H9 (cell line): Measurements from ENCODE around the gene WSCD2. TPM values are rescaled to one million over a fixed set of nuclear protein-coding genes. Genes with fewer than 3 reads are reported as not detected.

Experiments used
- DNase-seq: peaks from one replicate; pipeline ENCODE4 v3.0.0-alpha.2; 2017
- H2AFZ ChIP-seq: one replicate; pipeline ENCODE4 v1.6.1; 2013; ENCODE audit warnings: mild to moderate bottlenecking, low read length, control low read depth, moderate library complexity
- H2AK5ac ChIP-seq: 2 replicates; pipeline ENCODE4 v1.6.1; 2013; ENCODE audit warnings: low read length, control low read depth, mixed read lengths; ENCODE audit not compliant: insufficient read length
- H2BK120ac ChIP-seq: one replicate; pipeline ENCODE4 v1.6.1; 2013; ENCODE audit warnings: low read depth, mild to moderate bottlenecking, low read length, control low read depth, inconsistent platforms; ENCODE audit not compliant: poor library complexity, severe bottlenecking
- H2BK12ac ChIP-seq: 2 replicates; pipeline ENCODE4 v1.6.1; 2013; ENCODE audit warnings: low read length, control low read depth, mixed read lengths, low read depth; ENCODE audit not compliant: insufficient read length
- H2BK15ac ChIP-seq: 2 replicates; pipeline ENCODE4 v1.6.1; 2013; ENCODE audit warnings: low read depth, low read length, control low read depth
- H2BK20ac ChIP-seq: one replicate; pipeline ENCODE4 v1.6.1; 2013; ENCODE audit warnings: low read depth, mild to moderate bottlenecking, low read length, control low read depth, inconsistent platforms; ENCODE audit not compliant: poor library complexity, severe bottlenecking
- H2BK5ac ChIP-seq: 2 replicates; pipeline ENCODE4 v1.6.1; 2013; ENCODE audit warnings: low read length, control low read depth, mixed read lengths; ENCODE audit not compliant: insufficient read length
- H3K14ac ChIP-seq: 2 replicates; pipeline ENCODE4 v1.6.1; 2013; ENCODE audit warnings: low read length, control low read depth; ENCODE audit not compliant: insufficient read depth
- H3K18ac ChIP-seq: 2 replicates; pipeline ENCODE4 v1.6.1; 2013; ENCODE audit warnings: low read depth, mild to moderate bottlenecking, mixed read lengths, low read length, control low read depth; ENCODE audit not compliant: insufficient read length
- H3K23ac ChIP-seq: 2 replicates; pipeline ENCODE4 v1.6.1; 2013; ENCODE audit warnings: low read length, control low read depth, mixed read lengths, low read depth; ENCODE audit not compliant: insufficient read length
- H3K23me2 ChIP-seq: 2 replicates; pipeline ENCODE4 v1.6.1; 2013; ENCODE audit warnings: low read depth, mild to moderate bottlenecking, mixed read lengths, low read length, control low read depth; ENCODE audit not compliant: insufficient read length, poor library complexity, severe bottlenecking
- H3K27ac ChIP-seq: 2 replicates; pipeline ENCODE4 v1.5.1; 2013; ENCODE audit warnings: low read length, control low read depth, mixed read lengths, low read depth; ENCODE audit not compliant: insufficient read length
- H3K27me3 ChIP-seq: 2 replicates; pipeline ENCODE4 v1.6.1; 2013; ENCODE audit warnings: low read length, control low read depth, inconsistent platforms; ENCODE audit not compliant: insufficient read depth
- H3K4ac ChIP-seq: 2 replicates; pipeline ENCODE4 v1.6.1; 2013; ENCODE audit warnings: low read depth, mild to moderate bottlenecking, control low read depth, inconsistent platforms, low read length, moderate library complexity
- H3K4me1 ChIP-seq: 2 replicates; pipeline ENCODE4 v1.6.1; 2013; ENCODE audit warnings: low read length, control low read depth, inconsistent platforms; ENCODE audit not compliant: insufficient read depth
- H3K4me2 ChIP-seq: 2 replicates; pipeline ENCODE4 v1.6.1; 2013; ENCODE audit warnings: low read length, control low read depth, mixed read lengths; ENCODE audit not compliant: insufficient read length, insufficient read depth
- H3K56ac ChIP-seq: 2 replicates; pipeline ENCODE4 v1.6.1; 2013; ENCODE audit warnings: low read depth, mild to moderate bottlenecking, mixed read lengths, low read length, control low read depth; ENCODE audit not compliant: insufficient read length
- H3K79me1 ChIP-seq: 2 replicates; pipeline ENCODE4 v1.6.1; 2013; ENCODE audit warnings: low read depth, mild to moderate bottlenecking, moderate library complexity, low read length, control low read depth, inconsistent platforms; ENCODE audit not compliant: insufficient read depth, poor library complexity, severe bottlenecking
- H3K79me2 ChIP-seq: 2 replicates; pipeline ENCODE4 v1.6.1; 2013; ENCODE audit warnings: low read length, control low read depth, inconsistent platforms; ENCODE audit not compliant: insufficient read depth
- H3K9ac ChIP-seq: 2 replicates; pipeline ENCODE4 v1.6.1; 2013; ENCODE audit warnings: low read length, control low read depth, mixed read lengths; ENCODE audit not compliant: insufficient read length; ENCODE audit errors: extremely low read depth
- H3K9me3 ChIP-seq: one replicate; pipeline ENCODE4 v1.6.1; 2013; ENCODE audit warnings: low read depth, low read length, inconsistent platforms; ENCODE audit not compliant: control insufficient read depth
- H3T11ph ChIP-seq: one replicate; pipeline ENCODE4 v1.6.1; 2013; ENCODE audit warnings: mild to moderate bottlenecking, low read length, control low read depth, inconsistent platforms
- H4K20me1 ChIP-seq: one replicate; pipeline ENCODE4 v1.6.1; 2013; ENCODE audit not compliant: control insufficient read depth, insufficient read length, insufficient read depth
- H4K5ac ChIP-seq: 2 replicates; pipeline ENCODE4 v1.6.1; 2013; ENCODE audit warnings: low read depth, mild to moderate bottlenecking, mixed read lengths, low read length, control low read depth; ENCODE audit not compliant: insufficient read length
- H4K8ac ChIP-seq: replicated peaks from 2 replicates; pipeline ENCODE4 v1.6.1; 2013; ENCODE audit warnings: low read length, control low read depth, mixed read lengths, low read depth; ENCODE audit not compliant: insufficient read length
- H4K91ac ChIP-seq: 2 replicates; pipeline ENCODE4 v1.6.1; 2013; ENCODE audit warnings: low read depth, mild to moderate bottlenecking, moderate library complexity, mixed read lengths, low read length, control low read depth; ENCODE audit not compliant: insufficient read length
- H3K27ac Mint-ChIP-seq, 3 experiments: 2 replicates in 2 of 3; 3 replicates in 1 of 3; pipeline ENCODE4 v1.8.0; 2020 to 2021; ENCODE audit warnings: mixed read lengths in 3 of 3, mild to moderate bottlenecking in 1 of 3, moderate library complexity in 1 of 3
- H3K27me3 Mint-ChIP-seq: 2 replicates; pipeline ENCODE4 v1.8.0; 2021; ENCODE audit warnings: low read depth, mild to moderate bottlenecking, moderate library complexity, mixed read lengths
- H3K36me3 Mint-ChIP-seq, 3 experiments: 2 replicates in 2 of 3; 3 replicates in 1 of 3; pipeline ENCODE4 v1.8.0; 2020 to 2021; ENCODE audit warnings: low read depth in 3 of 3, mixed read lengths in 3 of 3; ENCODE audit not compliant: insufficient read depth in 1 of 3
- H3K4me1 Mint-ChIP-seq, 2 experiments: 2 replicates each; pipeline ENCODE4 v1.8.0; 2020; ENCODE audit warnings: mixed read lengths in 2 of 2
- H3K4me3 Mint-ChIP-seq, 2 experiments: 2 replicates in 1 of 2; 3 replicates in 1 of 2; pipeline ENCODE4 v1.8.0; 2020 to 2021; ENCODE audit warnings: mild to moderate bottlenecking in 2 of 2, mixed read lengths in 2 of 2, moderate library complexity in 1 of 2
- H3K9me3 Mint-ChIP-seq, 2 experiments: 2 replicates in 1 of 2; 3 replicates in 1 of 2; pipeline ENCODE4 v1.8.0; 2020; ENCODE audit warnings: mild to moderate bottlenecking in 2 of 2, mixed read lengths in 2 of 2, moderate library complexity in 1 of 2
- WGBS: extraction: QIAGEN DNeasy Blood & Tissue Kit; methylation state at CpG from one replicate; pipeline ENCODE4 v1.1.7; 2013; ENCODE audit warnings: missing lambda C conversion rate, low lambda C conversion rate, mixed read lengths; ENCODE audit not compliant: insufficient read length; ENCODE audit errors: extremely low coverage; 5-methylcytosine and 5-hydroxymethylcytosine counted together
- total RNA-seq: library from RNA; stranded (reverse); gene quantifications from 2 replicates; pipeline ENCODE4 v1.2.1, GENCODE V29; 2021
- TF ChIP-seq, protein P1 (sequence below): fragments of 200-600 bp; sonication (generic); conservative IDR thresholded peaks from 3 replicates; pipeline ENCODE4 v1.8.0; 2021; ENCODE audit warnings: antibody characterized with exemption, mild to moderate bottlenecking

WSCD2 gene
- total RNA-seq, 1 experiment from 2014 or later = 0.92 TPM

DNA sequence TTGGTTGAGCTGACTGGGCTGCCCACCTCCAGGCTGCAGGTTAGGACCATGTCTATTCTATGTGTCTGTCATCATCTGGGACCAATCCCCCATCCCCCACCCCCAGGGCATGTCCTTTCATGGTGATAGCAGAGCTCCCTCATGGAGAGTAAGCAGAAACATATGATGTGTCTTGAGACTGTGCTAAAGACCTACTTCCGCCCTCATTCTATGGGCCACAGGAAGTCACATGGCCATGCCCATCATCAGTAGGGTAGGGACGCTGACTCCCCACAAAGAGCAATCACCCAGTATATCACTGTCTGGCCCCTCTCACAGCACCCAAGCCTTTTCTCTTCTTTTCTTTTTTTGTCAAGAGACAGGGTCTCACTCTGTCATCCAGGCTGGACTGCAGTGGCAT, 110.3 kb downstream of the WSCD2 start:
- Mint-ChIP-seq H3K36me3 (peaks cover 0 to 13% (median 8%) of the 10 kb centered on the region in 3 experiments; a peak in 3 of 7 replicates), H3K9me3 (peaks cover 11 to 12% of the 10 kb centered on the region in 2 experiments; a peak in 4 of 5 replicates), H3K4me1 (peaks cover 33 to 34% of the 10 kb centered on the region in 2 experiments), H3K27me3 (no peaks in the 10 kb centered on the region; the same call in 1 of the 2 replicates), H3K4me3 (no peak overlapping the region), H3K27ac (no peak overlapping the region)
- no peaks in the 10 kb centered on the region for H3K23me2 ChIP-seq
- H2BK120ac ChIP-seq = no peak overlapping the region
- H3K79me2 ChIP-seq = no peaks in the 10 kb centered on the region
- WGBS = no CpG with 5 or more reads among the region's 2 CpGs
- no peak overlapping the region for H2AK5ac ChIP-seq
- no peaks in the 10 kb centered on the region; the same call in 1 of the 2 replicates for H3K27me3 ChIP-seq
- H2AFZ ChIP-seq = no peak overlapping the region
- TF ChIP-seq, protein P1, sequence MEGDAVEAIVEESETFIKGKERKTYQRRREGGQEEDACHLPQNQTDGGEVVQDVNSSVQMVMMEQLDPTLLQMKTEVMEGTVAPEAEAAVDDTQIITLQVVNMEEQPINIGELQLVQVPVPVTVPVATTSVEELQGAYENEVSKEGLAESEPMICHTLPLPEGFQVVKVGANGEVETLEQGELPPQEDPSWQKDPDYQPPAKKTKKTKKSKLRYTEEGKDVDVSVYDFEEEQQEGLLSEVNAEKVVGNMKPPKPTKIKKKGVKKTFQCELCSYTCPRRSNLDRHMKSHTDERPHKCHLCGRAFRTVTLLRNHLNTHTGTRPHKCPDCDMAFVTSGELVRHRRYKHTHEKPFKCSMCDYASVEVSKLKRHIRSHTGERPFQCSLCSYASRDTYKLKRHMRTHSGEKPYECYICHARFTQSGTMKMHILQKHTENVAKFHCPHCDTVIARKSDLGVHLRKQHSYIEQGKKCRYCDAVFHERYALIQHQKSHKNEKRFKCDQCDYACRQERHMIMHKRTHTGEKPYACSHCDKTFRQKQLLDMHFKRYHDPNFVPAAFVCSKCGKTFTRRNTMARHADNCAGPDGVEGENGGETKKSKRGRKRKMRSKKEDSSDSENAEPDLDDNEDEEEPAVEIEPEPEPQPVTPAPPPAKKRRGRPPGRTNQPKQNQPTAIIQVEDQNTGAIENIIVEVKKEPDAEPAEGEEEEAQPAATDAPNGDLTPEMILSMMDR = no peak
- H3K4me1 ChIP-seq = peaks cover 3% of the 10 kb centered on the region; the same call in 1 of the 2 replicates
- no peak overlapping the region for H2BK5ac ChIP-seq
- H2BK15ac ChIP-seq = no peak overlapping the region
- no peak overlapping the region for H4K8ac ChIP-seq
- H4K20me1 ChIP-seq = no peaks in the 10 kb centered on the region
- H2BK12ac ChIP-seq = no peak overlapping the region
- no peak for DNase-seq
- no peak overlapping the region for H3K23ac ChIP-seq
- H3T11ph ChIP-seq = no peak overlapping the region
- H3K4me2 ChIP-seq = no peak overlapping the region
- no peak overlapping the region for H3K9ac ChIP-seq
- no peak overlapping the region for H3K27ac ChIP-seq
- H3K56ac ChIP-seq = no peak overlapping the region
- no peak overlapping the region for H3K18ac ChIP-seq
- no peak overlapping the region for H2BK20ac ChIP-seq
- H3K9me3 ChIP-seq = no peaks in the 10 kb centered on the region
- no peak overlapping the region for H3K14ac ChIP-seq
- no peak overlapping the region for H4K91ac ChIP-seq
- no peaks in the 10 kb centered on the region for H3K79me1 ChIP-seq
- no peak overlapping the region for H4K5ac ChIP-seq
- no peak overlapping the region for H3K4ac ChIP-seq
